Activated CD4-positive, alpha-beta T cell treated with anti-CD3 and anti-CD28 coated beads, Interleukin-10, Interleukin-2, amounts not matched to agents 100 ng/mL and 50 ng/mL, durations not matched to agents 16 hours and 8 hours (primary cell): ENCODE results near the gene LMOD1.

Experiments used
- DNase-seq: peaks from one replicate; pipeline ENCODE4 v3.0.0-alpha.2; 2020

The LMOD1 gene

GRCh38 chr1:201851949-201852348 lies 94.4 kb downstream of the LMOD1 start:
- no peak for DNase-seq

- DNase-seq: no peak
Measured at GRCh38 chr1:201850053-201850397, 96.3 kb downstream of the LMOD1 start.

- DNase-seq: no peak
Measured at GRCh38 chr1:201849372-201850052, 96.8 kb downstream of the LMOD1 start.

- DNase-seq: no peak
Measured at GRCh38 chr1:201848230-201848629, 98.1 kb downstream of the LMOD1 start.

GRCh38 chr1:201847150-201847549 lies 99.2 kb downstream of the LMOD1 start:
- DNase-seq: no peak
